Chondrocyte (in vitro differentiated cells): ENCODE data around the gene C19orf81. TPM values are rescaled to one million over a fixed set of nuclear protein-coding genes. Genes with fewer than 3 reads are reported as not detected.

Experiments
- DNase-seq: peaks from one replicate; pipeline ENCODE4 v3.0.0; 2021; ENCODE audit warnings: mixed read lengths, low spot score
- H3K27ac Mint-ChIP-seq: one replicate; pipeline ENCODE4 v1.8.0; 2021; ENCODE audit warnings: mild to moderate bottlenecking, moderate library complexity, mixed read lengths; ENCODE audit not compliant: unreplicated experiment
- H3K27me3 Mint-ChIP-seq: 2 replicates; pipeline ENCODE4 v1.8.0; 2021; ENCODE audit warnings: low read depth, mixed read lengths
- H3K36me3 Mint-ChIP-seq: 2 replicates; pipeline ENCODE4 v1.8.0; 2021; ENCODE audit warnings: low read depth, mixed read lengths
- H3K4me1 Mint-ChIP-seq: 2 replicates; pipeline ENCODE4 v1.8.0; 2021; ENCODE audit warnings: low read depth, mild to moderate bottlenecking, mixed read lengths
- H3K4me3 Mint-ChIP-seq: one replicate; pipeline ENCODE4 v1.8.0; 2021; ENCODE audit warnings: mild to moderate bottlenecking, moderate library complexity, mixed read lengths; ENCODE audit not compliant: unreplicated experiment
- H3K9me3 Mint-ChIP-seq: 2 replicates; pipeline ENCODE4 v1.8.0; 2021; ENCODE audit warnings: low read depth, mixed read lengths
- total RNA-seq: library from RNA; stranded (reverse); gene quantifications from 3 replicates; pipeline ENCODE4 v1.2.1, GENCODE V29; 2021
- TF ChIP-seq, protein P1 (sequence below): fragments of 200-600 bp; sonication (generic); IDR thresholded peaks from 2 replicates; pipeline ENCODE4 v1.5.0; 2021; ENCODE audit warnings: antibody characterized with exemption, mild to moderate bottlenecking, moderate library complexity

C19orf81 gene
- total RNA-seq, 1 donor from 2014 or later = 4.3 TPM

DNA sequence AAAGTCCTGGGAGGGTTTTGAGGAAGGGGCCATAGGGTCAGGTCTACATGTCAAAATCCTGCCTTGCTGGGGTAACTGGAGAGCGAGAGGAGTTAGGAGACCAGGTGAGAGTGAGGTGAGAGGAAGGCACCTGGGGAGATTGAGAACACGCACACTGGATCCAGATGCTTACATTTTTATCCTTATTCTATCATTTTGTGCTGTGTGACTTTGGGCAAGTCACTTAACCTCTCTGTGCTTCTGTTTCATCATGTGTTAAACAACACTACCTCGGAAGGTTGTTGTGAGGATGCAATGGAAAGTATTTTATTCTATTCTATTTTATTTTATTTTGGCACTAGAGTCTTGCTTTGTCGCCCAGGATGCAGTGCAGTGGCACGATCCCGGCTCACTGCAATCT is 3.5 kb downstream of the C19orf81 start:
- Mint-ChIP-seq H3K27ac (no peak overlapping the region), H3K27me3 (peaks cover 18% of the 10 kb centered on the region), H3K4me3 (no peak overlapping the region), H3K36me3 (no peaks in the 10 kb centered on the region), H3K9me3 (peaks cover 5% of the 10 kb centered on the region), H3K4me1 (peaks cover 6% of the 10 kb centered on the region)
- TF ChIP-seq, protein P1, sequence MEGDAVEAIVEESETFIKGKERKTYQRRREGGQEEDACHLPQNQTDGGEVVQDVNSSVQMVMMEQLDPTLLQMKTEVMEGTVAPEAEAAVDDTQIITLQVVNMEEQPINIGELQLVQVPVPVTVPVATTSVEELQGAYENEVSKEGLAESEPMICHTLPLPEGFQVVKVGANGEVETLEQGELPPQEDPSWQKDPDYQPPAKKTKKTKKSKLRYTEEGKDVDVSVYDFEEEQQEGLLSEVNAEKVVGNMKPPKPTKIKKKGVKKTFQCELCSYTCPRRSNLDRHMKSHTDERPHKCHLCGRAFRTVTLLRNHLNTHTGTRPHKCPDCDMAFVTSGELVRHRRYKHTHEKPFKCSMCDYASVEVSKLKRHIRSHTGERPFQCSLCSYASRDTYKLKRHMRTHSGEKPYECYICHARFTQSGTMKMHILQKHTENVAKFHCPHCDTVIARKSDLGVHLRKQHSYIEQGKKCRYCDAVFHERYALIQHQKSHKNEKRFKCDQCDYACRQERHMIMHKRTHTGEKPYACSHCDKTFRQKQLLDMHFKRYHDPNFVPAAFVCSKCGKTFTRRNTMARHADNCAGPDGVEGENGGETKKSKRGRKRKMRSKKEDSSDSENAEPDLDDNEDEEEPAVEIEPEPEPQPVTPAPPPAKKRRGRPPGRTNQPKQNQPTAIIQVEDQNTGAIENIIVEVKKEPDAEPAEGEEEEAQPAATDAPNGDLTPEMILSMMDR = no peak
- no peak for DNase-seq

GRCh38 chr19:50654882-50655281 is 5.6 kb downstream of the C19orf81 start:
- H3K36me3 Mint-ChIP-seq = no peaks in the 10 kb centered on the region
- DNase-seq = no peak
- H3K27me3 Mint-ChIP-seq = peaks cover 20% of the 10 kb centered on the region
- no peak overlapping the region for H3K27ac Mint-ChIP-seq
- no peak overlapping the region for H3K4me3 Mint-ChIP-seq
- peaks cover 5% of the 10 kb centered on the region for H3K9me3 Mint-ChIP-seq
- TF ChIP-seq, protein P1 = no peak
- H3K4me1 Mint-ChIP-seq = peaks cover 16% of the 10 kb centered on the region

GRCh38 chr19:50657222-50657669 is 8.0 kb downstream of the C19orf81 start:
- H3K27ac Mint-ChIP-seq = peak overlapping the region; percentile 32

DNA sequence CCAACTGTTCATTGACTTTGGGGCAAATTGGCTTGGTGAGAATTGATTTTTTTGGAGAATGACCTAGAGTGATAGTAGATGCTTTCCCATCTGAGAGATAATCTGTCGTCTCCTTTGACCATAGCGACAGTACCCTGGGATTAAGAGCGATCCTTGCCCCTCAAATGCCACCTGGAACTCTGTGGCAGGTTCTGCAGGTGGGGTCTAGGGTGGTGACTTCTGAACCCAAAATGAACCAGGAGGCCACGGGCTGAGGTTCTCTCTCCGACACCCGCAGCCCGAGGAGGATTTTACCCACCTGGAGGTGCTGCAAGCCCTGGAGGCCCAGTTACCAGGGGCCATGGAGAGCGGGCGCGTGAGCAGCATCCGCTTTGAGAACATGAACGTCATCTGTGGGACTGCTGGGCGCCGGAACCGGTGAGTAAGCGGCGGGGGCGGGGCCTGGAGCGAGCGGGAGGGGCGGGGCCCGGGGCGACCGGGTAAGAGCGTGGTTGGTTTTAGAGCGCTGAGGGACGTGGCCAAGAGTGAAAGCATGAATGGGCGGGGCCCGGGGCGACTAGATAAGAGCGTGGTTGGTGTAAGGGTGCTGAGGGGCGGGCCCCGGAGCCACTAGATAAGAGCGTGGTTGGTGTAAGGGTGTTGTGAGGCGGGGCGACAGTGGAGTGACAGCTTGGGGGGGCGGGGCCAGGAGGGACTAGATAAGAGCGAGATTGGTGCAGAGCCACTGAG is 8.6 kb downstream of the C19orf81 start:
- Mint-ChIP-seq H3K27me3 (peaks cover 24% of the 10 kb centered on the region), H3K4me1 (peaks cover 19% of the 10 kb centered on the region), H3K9me3 (peaks cover 5% of the 10 kb centered on the region), H3K36me3 (no peaks in the 10 kb centered on the region), H3K4me3 (peak overlapping the region; percentile 95), H3K27ac (peak overlapping the region; percentile 97)
- no peak for DNase-seq
- TF ChIP-seq, protein P1 = no peak

More at GRCh38 chr19:50657222-50657669, 8.0 kb downstream of the C19orf81 start:
- TF ChIP-seq, protein P1 = no peak
- H3K4me3 Mint-ChIP-seq = peak overlapping the region; percentile 95
- peaks cover 5% of the 10 kb centered on the region for H3K9me3 Mint-ChIP-seq
- peaks cover 28% of the 10 kb centered on the region for H3K27me3 Mint-ChIP-seq
- no peak for DNase-seq
- peaks cover 19% of the 10 kb centered on the region for H3K4me1 Mint-ChIP-seq
- H3K36me3 Mint-ChIP-seq = no peaks in the 10 kb centered on the region

- Mint-ChIP-seq H3K27ac (peak overlapping the region; percentile 97), H3K27me3 (peaks cover 28% of the 10 kb centered on the region), H3K4me1 (peaks cover 19% of the 10 kb centered on the region), H3K4me3 (peak overlapping the region; percentile 95), H3K9me3 (peaks cover 5% of the 10 kb centered on the region), H3K36me3 (no peaks in the 10 kb centered on the region)
- DNase-seq = no peak
- TF ChIP-seq, protein P1 = no peak
Observed at GRCh38 chr19:50658441-50659317, 9.4 kb downstream of the C19orf81 start.
